ENCODE data around the gene OR10X1. TPM values are rescaled to one million over a fixed set of nuclear protein-coding genes. Genes with fewer than 3 reads are reported as not detected.

OR10X1 gene
- total and polyA plus RNA-seq, 9 donors = not detected

GRCh38 chr1:158563853-158564252 is 15.8 kb downstream of the OR10X1 start:
- Histone ChIP-seq H3K4me3 (no peak overlapping the region), H3K9me3 (no peaks in the 10 kb centered on the region), H3K27me3 (no peaks in the 10 kb centered on the region), H3K36me3 (no peaks in the 10 kb centered on the region), H3K27ac (no peak overlapping the region), H3K4me1 (ENCODE audit: insufficient read depth) (no peaks in the 10 kb centered on the region)
- intact Hi-C loops (cut with DNase I) = no loop called here
- no peak for TF ChIP-seq CTCF (IDR thresholded peaks at IDR 0.05)
- TF ChIP-seq POLR2A (IDR thresholded peaks at IDR 0.05) = no peak
- TF ChIP-seq EP300 (IDR thresholded peaks at IDR 0.05) = no peak
- no peak for DNase-seq
- 67 to 73% (median 72%) methylated on average over 2 of the region's 2 CpGs for WGBS, 3 donors

GRCh38 chr1:158559696-158560095 is 20.0 kb downstream of the OR10X1 start:
- intact Hi-C loops (cut with DNase I) = no loop called here
- Histone ChIP-seq H3K36me3 (no peaks in the 10 kb centered on the region), H3K4me3 (no peak overlapping the region), H3K4me1 (ENCODE audit: insufficient read depth) (no peaks in the 10 kb centered on the region), H3K9me3 (no peaks in the 10 kb centered on the region), H3K27me3 (no peaks in the 10 kb centered on the region), H3K27ac (no peak overlapping the region)
- TF ChIP-seq POLR2A (IDR thresholded peaks at IDR 0.05) (no peak), CTCF (IDR thresholded peaks at IDR 0.05) (no peak), EP300 (IDR thresholded peaks at IDR 0.05) (no peak)
- DNase-seq = no peak
- WGBS, 3 donors = 14 to 29% (median 27%) methylated on average over 1 of the region's 1 CpG

- no peak for DNase-seq
- no peaks in the 10 kb centered on the region for H3K36me3 ChIP-seq
- no peaks in the 10 kb centered on the region for H3K4me1 ChIP-seq (ENCODE audit: insufficient read depth)
- H3K4me3 ChIP-seq = no peak within 1 kb of the TSS
- intact Hi-C loops (cut with DNase I) = no loop called here
- no peak within 1 kb of the TSS for H3K27ac ChIP-seq
- no peaks in the 10 kb centered on the region for H3K9me3 ChIP-seq
- no peaks in the 10 kb centered on the region for H3K27me3 ChIP-seq
- TF ChIP-seq POLR2A (IDR thresholded peaks at IDR 0.05) (no peak), CTCF (IDR thresholded peaks at IDR 0.05) (no peak), EP300 (IDR thresholded peaks at IDR 0.05) (no peak)
- 79 to 85% (median 82%) methylated on average over 3 of the region's 3 CpGs for WGBS, 3 donors
Observed at GRCh38 chr1:158554352-158554751, 25.3 kb downstream of the OR10X1 start, which contains the start of gene OR6Y1. TSS of gene OR6Y1 (minus strand) at chr1:158554405. CDS start at chr1:158548105, 6,300 bp downstream.

- Histone ChIP-seq H3K4me1 (ENCODE audit: insufficient read depth) (no peaks in the 10 kb centered on the region), H3K36me3 (no peaks in the 10 kb centered on the region), H3K4me3 (no peak overlapping the region), H3K27ac (no peak overlapping the region), H3K9me3 (no peaks in the 10 kb centered on the region), H3K27me3 (no peaks in the 10 kb centered on the region)
- no peak for DNase-seq
- TF ChIP-seq CTCF (IDR thresholded peaks at IDR 0.05) (no peak), POLR2A (IDR thresholded peaks at IDR 0.05) (no peak), EP300 (IDR thresholded peaks at IDR 0.05) (no peak)
- intact Hi-C loops (cut with DNase I) = no loop called here
- WGBS, 3 donors = 72 to 83% (median 76%) methylated on average over 1 of the region's 1 CpG
Observed at GRCh38 chr1:158552296-158552695, 27.4 kb downstream of the OR10X1 start.
